A549 (cell line): ENCODE data around the gene RAB15.

Source experiments
- ELK1 ChIP-seq: fragments of 150-350 bp; IDR thresholded peaks from 2 replicates; pipeline ENCODE4 v1.6.1; 2014; ENCODE audit warnings: low read depth, mild to moderate bottlenecking, low read length
- EP300 ChIP-seq, 2 experiments: fragments of >200 bp; sonication (Bioruptor Twin); formaldehyde crosslinking; IDR thresholded peaks; 2 replicates in 1 of 2; 3 replicates in 1 of 2; pipeline ENCODE4 v1.6.1; 2016 to 2017
- ESRRA ChIP-seq: fragments of 150-350 bp; IDR thresholded peaks from 2 replicates; pipeline ENCODE4 v1.6.1; 2014; ENCODE audit warnings: mild to moderate bottlenecking, low read length, borderline replicate concordance
- HOXA7 ChIP-seq: fragments of 250-450 bp; sonication (Bioruptor Pico); IDR thresholded peaks from 2 replicates; pipeline ENCODE4 v1.5.0; 2020; ENCODE audit warnings: mild to moderate bottlenecking, moderate library complexity
- JUN ChIP-seq, 2 experiments: fragments of >200 bp; sonication (Bioruptor Twin); formaldehyde crosslinking; IDR thresholded peaks; 2 replicates in 1 of 2; 3 replicates in 1 of 2; pipeline ENCODE4 v1.6.1; 2016 to 2017
- KDM1A ChIP-seq: fragments of 200-600 bp; sonication (generic); IDR thresholded peaks from 2 replicates; pipeline ENCODE4 v1.6.1; 2016; ENCODE audit warnings: low read depth, mild to moderate bottlenecking
- NPAS2 ChIP-seq: fragments of 250-450 bp; sonication (Bioruptor Pico); IDR thresholded peaks from 2 replicates; pipeline ENCODE4 v1.8.0; 2022; ENCODE audit warnings: mild to moderate bottlenecking, moderate library complexity, borderline replicate concordance
- POLR2A ChIP-seq: IDR thresholded peaks from 2 replicates; pipeline ENCODE4 v1.6.1; 2012; ENCODE audit warnings: mild to moderate bottlenecking, low read length
- POLR2AphosphoS2 ChIP-seq: conservative IDR thresholded peaks from 2 replicates; pipeline ENCODE4 v1.6.1; 2012; ENCODE audit warnings: low read length, improper control_type of control experiment, inconsistent platforms
- RAD21 ChIP-seq, 2 experiments: fragments of >200 bp in 1 of 2; sonication (Bioruptor Twin) in 1 of 2; formaldehyde crosslinking in 1 of 2; IDR thresholded peaks in 1 of 2; conservative IDR thresholded peaks in 1 of 2; 2 replicates in 1 of 2; 3 replicates in 1 of 2; pipeline ENCODE4 v1.6.1; 2012 to 2018; ENCODE audit warnings: inconsistent platforms in 1 of 2
- TF ChIP-seq, protein P1 (sequence below): fragments of >200 bp; sonication (Bioruptor Twin); formaldehyde crosslinking; IDR thresholded peaks from 3 replicates; pipeline ENCODE4 v1.5.1; 2016

- TF ChIP-seq ESRRA (no peak), JUN (IDR thresholded peaks at IDR 0.05) (no peak), HOXA7 (CRISPR knock-in tag) (no peak), KDM1A (no peak), NPAS2 (CRISPR knock-in tag) (no peak), RAD21 (conservative IDR thresholded peaks at IDR 0.05 in 1 of 2, IDR thresholded peaks at IDR 0.05 in 1 of 2) (no peak), POLR2A (no peak), EP300 (IDR thresholded peaks at IDR 0.05) (no peak), ELK1 (no peak), POLR2AphosphoS2 (no peak)
- TF ChIP-seq, protein P1, sequence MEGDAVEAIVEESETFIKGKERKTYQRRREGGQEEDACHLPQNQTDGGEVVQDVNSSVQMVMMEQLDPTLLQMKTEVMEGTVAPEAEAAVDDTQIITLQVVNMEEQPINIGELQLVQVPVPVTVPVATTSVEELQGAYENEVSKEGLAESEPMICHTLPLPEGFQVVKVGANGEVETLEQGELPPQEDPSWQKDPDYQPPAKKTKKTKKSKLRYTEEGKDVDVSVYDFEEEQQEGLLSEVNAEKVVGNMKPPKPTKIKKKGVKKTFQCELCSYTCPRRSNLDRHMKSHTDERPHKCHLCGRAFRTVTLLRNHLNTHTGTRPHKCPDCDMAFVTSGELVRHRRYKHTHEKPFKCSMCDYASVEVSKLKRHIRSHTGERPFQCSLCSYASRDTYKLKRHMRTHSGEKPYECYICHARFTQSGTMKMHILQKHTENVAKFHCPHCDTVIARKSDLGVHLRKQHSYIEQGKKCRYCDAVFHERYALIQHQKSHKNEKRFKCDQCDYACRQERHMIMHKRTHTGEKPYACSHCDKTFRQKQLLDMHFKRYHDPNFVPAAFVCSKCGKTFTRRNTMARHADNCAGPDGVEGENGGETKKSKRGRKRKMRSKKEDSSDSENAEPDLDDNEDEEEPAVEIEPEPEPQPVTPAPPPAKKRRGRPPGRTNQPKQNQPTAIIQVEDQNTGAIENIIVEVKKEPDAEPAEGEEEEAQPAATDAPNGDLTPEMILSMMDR = no peak
Measured at GRCh38 chr14:64990296-64990695, 18.2 kb upstream of the RAB15 start.
